Naive thymus-derived CD8-positive, alpha-beta T cell (primary cell): ENCODE measurements around the gene MIPOL1. TPM values are rescaled to one million over a fixed set of nuclear protein-coding genes. Genes with fewer than 3 reads are reported as not detected.

Source experiments
- ATAC-seq, 2 donors: fragments of 150-1000 bp; cut with Tn5 transposase in 1 of 2; sonication (Bioruptor Pico), chemical (Tn5 transposase) in 1 of 2; 1 replicate in 1 of 2; 2 replicates in 1 of 2; pipeline ENCODE4 v1.10.0; 2021; ENCODE audit warnings: mild to moderate bottlenecking in 2 of 2, moderate library complexity in 2 of 2
- POLR2A ChIA-PET: fragments of 350-600 bp; sonication (Branson Sonifier 250); formaldehyde crosslinking; loops from one replicate; lab custom pipeline; 2021; ENCODE audit warnings: antibody characterized with exemption; lab: Charles Lee
- DNase-seq, 10 donors: peaks; one replicate each; pipeline versions ENCODE4 v3.0.0 to v3.0.0-alpha.2; 2020 to 2022
- H3K27ac Mint-ChIP-seq, 10 donors: one replicate each; pipeline ENCODE4 v1.8.0; 2020 to 2022; ENCODE audit warnings: mild to moderate bottlenecking in 10 of 10, mixed read lengths in 10 of 10, moderate library complexity in 4 of 10, inconsistent platforms in 1 of 10
- H3K27me3 Mint-ChIP-seq, 5 donors: one replicate each; pipeline ENCODE4 v1.8.0; 2021 to 2022; ENCODE audit warnings: mixed read lengths in 5 of 5
- H3K36me3 Mint-ChIP-seq, 3 donors: one replicate each; pipeline ENCODE4 v1.8.0; 2020 to 2022; ENCODE audit warnings: mixed read lengths in 3 of 3, mild to moderate bottlenecking in 2 of 3, inconsistent platforms in 1 of 3
- H3K4me1 Mint-ChIP-seq, 4 donors: one replicate each; pipeline ENCODE4 v1.8.0; 2021 to 2022; ENCODE audit warnings: mixed read lengths in 4 of 4
- H3K4me3 Mint-ChIP-seq, 10 donors: one replicate each; pipeline ENCODE4 v1.8.0; 2020 to 2022; ENCODE audit warnings: mild to moderate bottlenecking in 10 of 10, mixed read lengths in 10 of 10, moderate library complexity in 6 of 10, inconsistent platforms in 1 of 10
- H3K9me3 Mint-ChIP-seq, 9 donors: one replicate each; pipeline ENCODE4 v1.8.0; 2020 to 2022; ENCODE audit warnings: mixed read lengths in 9 of 9, mild to moderate bottlenecking in 3 of 9, inconsistent platforms in 1 of 9, moderate library complexity in 1 of 9
- polyA plus RNA-seq, 3 donors: library from polyadenylated mRNA; unstranded; fragments of 300-500 nt; fragmentation: Illumina TruSeq; gene quantifications; one replicate each; pipeline ENCODE4 v1.2.3, GENCODE V29; 2021
- total RNA-seq, 8 experiments: library from RNA in 2 of 8; stranded (reverse) in 2 of 8; gene quantifications; one replicate each; pipeline ENCODE4 v1.2.3 and lab custom pipeline; 2021 to 2026

MIPOL1 gene
- total and polyA plus RNA-seq, 5 experiments from 2014 or later: not detected

GRCh38 chr14:37403626-37404025, 205.9 kb downstream of the MIPOL1 start:
- Mint-ChIP-seq H3K27me3 (no peaks in the 10 kb centered on the region), H3K4me1 (no peaks in the 10 kb centered on the region), H3K4me3 (no peak overlapping the region), H3K27ac (no peak overlapping the region), H3K36me3 (peaks cover 0 to 5% (median 0%) of the 10 kb centered on the region in 3 donors), H3K9me3 (peaks cover 0 to 28% (median 10%) of the 10 kb centered on the region in 9 donors)
- POLR2A ChIA-PET: no interaction called here
- ATAC-seq: no peak
- no peak for DNase-seq

DNA sequence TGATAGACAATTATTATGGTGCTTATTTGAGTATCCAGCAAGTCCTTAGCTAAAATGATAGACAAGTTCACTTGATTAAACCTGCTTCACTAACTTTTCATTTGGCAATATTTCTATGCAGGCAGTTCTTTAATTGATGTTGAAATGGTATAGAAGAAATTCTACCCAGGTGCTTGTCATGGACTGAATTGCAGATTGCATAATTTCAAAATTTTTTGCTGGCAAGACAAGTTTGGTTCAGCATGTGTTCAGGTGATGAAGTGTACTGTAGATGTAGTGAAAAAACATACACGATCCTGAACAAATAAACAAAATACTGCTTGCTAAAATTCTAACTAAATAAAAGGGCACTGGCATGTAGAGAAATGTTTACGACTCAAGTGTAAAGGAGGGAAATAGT, 208.4 kb downstream of the MIPOL1 start:
- H3K9me3 Mint-ChIP-seq: peaks cover 0 to 11% (median 3%) of the 10 kb centered on the region in 9 donors
- ATAC-seq (no peak), DNase-seq (no peak)
- H3K27ac Mint-ChIP-seq: no peak overlapping the region
- no peaks in the 10 kb centered on the region for H3K4me1 Mint-ChIP-seq
- POLR2A ChIA-PET: no interaction called here
- H3K4me3 Mint-ChIP-seq: no peak overlapping the region
- H3K27me3 Mint-ChIP-seq: no peaks in the 10 kb centered on the region
- no peaks in the 10 kb centered on the region for H3K36me3 Mint-ChIP-seq

- DNase-seq: no peak
- POLR2A ChIA-PET: no interaction called here
- no peak overlapping the region for H3K4me3 Mint-ChIP-seq
- H3K27ac Mint-ChIP-seq: no peak overlapping the region
- ATAC-seq: no peak
- H3K9me3 Mint-ChIP-seq: peaks cover 0 to 13% (median 0%) of the 10 kb centered on the region in 9 donors
- H3K27me3 Mint-ChIP-seq: no peaks in the 10 kb centered on the region
- no peaks in the 10 kb centered on the region for H3K36me3 Mint-ChIP-seq
- H3K4me1 Mint-ChIP-seq: no peaks in the 10 kb centered on the region
Measured at GRCh38 chr14:37411079-37411735, 213.5 kb downstream of the MIPOL1 start.

- ATAC-seq (no peak), DNase-seq (no peak)
- POLR2A ChIA-PET: no interaction called here
- Mint-ChIP-seq H3K9me3 (peaks cover 0 to 26% (median 0%) of the 10 kb centered on the region in 9 donors), H3K36me3 (no peaks in the 10 kb centered on the region), H3K27ac (no peak overlapping the region), H3K4me3 (no peak overlapping the region), H3K27me3 (no peaks in the 10 kb centered on the region), H3K4me1 (no peaks in the 10 kb centered on the region)
Measured at GRCh38 chr14:37413050-37413449, 215.3 kb downstream of the MIPOL1 start.

- POLR2A ChIA-PET: no interaction called here
- H3K27ac Mint-ChIP-seq: no peak overlapping the region
- peaks cover 0 to 26% (median 0%) of the 10 kb centered on the region in 9 donors for H3K9me3 Mint-ChIP-seq
- H3K27me3 Mint-ChIP-seq: no peaks in the 10 kb centered on the region
- no peak overlapping the region for H3K4me3 Mint-ChIP-seq
- H3K4me1 Mint-ChIP-seq: no peaks in the 10 kb centered on the region
- ATAC-seq: no peak
- no peaks in the 10 kb centered on the region for H3K36me3 Mint-ChIP-seq
- DNase-seq: no peak
Measured at GRCh38 chr14:37413504-37414003, 215.8 kb downstream of the MIPOL1 start.

GRCh38 chr14:37416264-37416663, 218.5 kb downstream of the MIPOL1 start:
- ATAC-seq: no peak
- POLR2A ChIA-PET: no interaction called here

GRCh38 chr14:37417151-37417550, 219.4 kb downstream of the MIPOL1 start:
- DNase-seq: no peak
- ATAC-seq: no peak
- peaks cover 0 to 22% (median 0%) of the 10 kb centered on the region in 9 donors for H3K9me3 Mint-ChIP-seq
- no peak overlapping the region for H3K4me3 Mint-ChIP-seq
- H3K36me3 Mint-ChIP-seq: no peaks in the 10 kb centered on the region
- POLR2A ChIA-PET: no interaction called here
- no peak overlapping the region for H3K27ac Mint-ChIP-seq
- H3K27me3 Mint-ChIP-seq: no peaks in the 10 kb centered on the region
- no peaks in the 10 kb centered on the region for H3K4me1 Mint-ChIP-seq

More at GRCh38 chr14:37416264-37416663, 218.5 kb downstream of the MIPOL1 start:
- H3K36me3 Mint-ChIP-seq: no peaks in the 10 kb centered on the region
- H3K4me3 Mint-ChIP-seq: no peak overlapping the region
- peaks cover 0 to 22% (median 0%) of the 10 kb centered on the region in 9 donors for H3K9me3 Mint-ChIP-seq
- H3K27ac Mint-ChIP-seq: no peak overlapping the region
- no peaks in the 10 kb centered on the region for H3K4me1 Mint-ChIP-seq
- no peaks in the 10 kb centered on the region for H3K27me3 Mint-ChIP-seq
- DNase-seq: no peak

GRCh38 chr14:37417833-37418232, 220.1 kb downstream of the MIPOL1 start:
- ATAC-seq (no peak), DNase-seq (no peak)
- Mint-ChIP-seq H3K27me3 (no peaks in the 10 kb centered on the region), H3K9me3 (peaks cover 0 to 22% (median 0%) of the 10 kb centered on the region in 9 donors), H3K4me1 (no peaks in the 10 kb centered on the region), H3K4me3 (no peak overlapping the region), H3K36me3 (no peaks in the 10 kb centered on the region), H3K27ac (no peak overlapping the region)
- POLR2A ChIA-PET: no interaction called here

GRCh38 chr14:37420622-37421021, 222.9 kb downstream of the MIPOL1 start:
- H3K4me3 Mint-ChIP-seq: no peak overlapping the region
- no peak overlapping the region for H3K27ac Mint-ChIP-seq
- ATAC-seq: no peak
- no peaks in the 10 kb centered on the region for H3K36me3 Mint-ChIP-seq
- H3K27me3 Mint-ChIP-seq: no peaks in the 10 kb centered on the region
- no peak for DNase-seq
- H3K4me1 Mint-ChIP-seq: no peaks in the 10 kb centered on the region
- POLR2A ChIA-PET: no interaction called here
- peaks cover 0 to 13% (median 0%) of the 10 kb centered on the region in 9 donors for H3K9me3 Mint-ChIP-seq

GRCh38 chr14:37422319-37422718, 224.6 kb downstream of the MIPOL1 start:
- ATAC-seq: no peak
- Mint-ChIP-seq H3K36me3 (no peaks in the 10 kb centered on the region), H3K27ac (no peak overlapping the region), H3K4me1 (no peaks in the 10 kb centered on the region), H3K4me3 (no peak overlapping the region), H3K27me3 (no peaks in the 10 kb centered on the region), H3K9me3 (peaks cover 0 to 11% (median 0%) of the 10 kb centered on the region in 9 donors)
- POLR2A ChIA-PET: no interaction called here
- DNase-seq: no peak

- DNase-seq (no peak), ATAC-seq (no peak)
- Mint-ChIP-seq H3K27me3 (no peaks in the 10 kb centered on the region), H3K4me3 (no peak overlapping the region), H3K4me1 (no peaks in the 10 kb centered on the region), H3K9me3 (peaks cover 0 to 11% (median 0%) of the 10 kb centered on the region in 9 donors), H3K36me3 (no peaks in the 10 kb centered on the region), H3K27ac (no peak overlapping the region)
- POLR2A ChIA-PET: no interaction called here
Measured at GRCh38 chr14:37422748-37423147, 225.0 kb downstream of the MIPOL1 start.

DNA sequence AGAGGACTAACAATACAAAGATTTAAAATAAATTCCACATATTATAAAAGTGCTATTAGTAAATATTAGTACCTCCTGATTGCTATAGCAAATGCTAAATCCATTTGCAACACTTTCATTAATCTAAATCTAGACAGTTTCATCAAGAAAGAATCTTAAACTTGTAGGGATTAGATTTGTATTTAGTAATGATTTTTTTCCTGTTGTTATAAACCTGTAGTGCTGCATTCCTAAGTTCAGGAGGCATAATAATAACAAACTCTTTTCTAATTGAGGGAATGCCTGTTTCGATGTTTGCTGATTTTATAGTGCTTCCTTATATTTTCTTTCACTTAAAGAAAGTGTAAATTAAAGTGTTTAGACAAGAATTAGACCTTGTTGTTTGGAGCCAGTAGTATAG, 231.2 kb downstream of the MIPOL1 start:
- H3K4me1 Mint-ChIP-seq: no peaks in the 10 kb centered on the region
- DNase-seq (no peak), ATAC-seq (no peak)
- peaks cover 0 to 17% (median 5%) of the 10 kb centered on the region in 9 donors for H3K9me3 Mint-ChIP-seq
- no peak overlapping the region for H3K4me3 Mint-ChIP-seq
- H3K27ac Mint-ChIP-seq: no peak overlapping the region
- POLR2A ChIA-PET: no interaction called here
- no peaks in the 10 kb centered on the region for H3K36me3 Mint-ChIP-seq
- no peaks in the 10 kb centered on the region for H3K27me3 Mint-ChIP-seq

GRCh38 chr14:37429618-37430017, 231.9 kb downstream of the MIPOL1 start:
- no peak overlapping the region for H3K27ac Mint-ChIP-seq
- DNase-seq (no peak), ATAC-seq (no peak)
- H3K4me1 Mint-ChIP-seq: no peaks in the 10 kb centered on the region
- peaks cover 0 to 18% (median 5%) of the 10 kb centered on the region in 9 donors for H3K9me3 Mint-ChIP-seq
- peaks cover 0 to 3% (median 0%) of the 10 kb centered on the region in 3 donors for H3K36me3 Mint-ChIP-seq
- POLR2A ChIA-PET: no interaction called here
- no peaks in the 10 kb centered on the region for H3K27me3 Mint-ChIP-seq
- H3K4me3 Mint-ChIP-seq: no peak overlapping the region

DNA sequence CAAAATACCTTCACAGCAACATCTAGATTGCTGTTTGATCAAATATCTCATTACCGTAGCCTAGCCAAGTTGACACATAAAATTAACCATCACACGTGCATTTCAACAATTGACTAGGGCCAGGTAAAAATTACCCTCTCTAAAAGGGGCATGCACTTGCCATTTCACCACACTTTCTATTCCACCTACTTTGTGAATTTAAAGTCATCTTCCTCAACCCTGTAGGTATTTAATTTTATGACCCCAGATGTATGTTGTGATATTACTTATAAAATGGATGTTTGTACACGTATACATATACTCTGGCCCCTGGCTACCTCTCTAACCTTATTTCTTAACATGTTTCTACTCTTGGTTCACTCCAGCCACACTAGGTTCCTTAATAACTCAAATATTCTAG, 237.1 kb downstream of the MIPOL1 start:
- Mint-ChIP-seq H3K9me3 (peaks cover 0 to 22% (median 9%) of the 10 kb centered on the region in 9 donors), H3K27me3 (no peaks in the 10 kb centered on the region), H3K27ac (no peak overlapping the region), H3K4me3 (no peak overlapping the region), H3K4me1 (no peaks in the 10 kb centered on the region), H3K36me3 (peaks cover 0 to 9% (median 0%) of the 10 kb centered on the region in 3 donors)
- DNase-seq (no peak), ATAC-seq (no peak)
- POLR2A ChIA-PET: no interaction called here
